Astrocyte of the cerebellum (primary cell): ENCODE measurements around the gene TMEM135.
"Not testable (repeated sequence)": the region's sequence is repeated elsewhere in the genome, so short reads cannot be mapped to it uniquely, and the experiment has no call there.

ENCODE experiments used
- DNase-seq: peaks from one replicate; pipeline ENCODE4 v3.0.0-alpha.2; 2011; ENCODE audit warnings: low read depth
- H3K4me3 ChIP-seq: 2 replicates; pipeline ENCODE4 v1.5.1; 2011; ENCODE audit warnings: mild to moderate bottlenecking, low read depth, low read length, moderate library complexity
- CTCF ChIP-seq: IDR thresholded peaks from 2 replicates; pipeline ENCODE4 v1.5.1; 2012; ENCODE audit warnings: low read length, low read depth, moderate library complexity, mild to moderate bottlenecking; ENCODE audit errors: missing control alignments
- in situ Hi-C: cut with HindIII; loops from 2 replicates; pipeline ENCODE4 v1.10.0; 2017; ENCODE audit warnings: low sequenced_read_pairs

TMEM135 gene

GRCh38 chr11:87263979-87264378 lies 226.2 kb downstream of the TMEM135 start:
- no peak for DNase-seq
- in situ Hi-C loops = no loop called here
- H3K4me3 ChIP-seq = no peak overlapping the region
- TF ChIP-seq CTCF = no peak

GRCh38 chr11:87265132-87265531 lies 227.4 kb downstream of the TMEM135 start:
- no peak for DNase-seq
- no peak overlapping the region for H3K4me3 ChIP-seq
- no peak for TF ChIP-seq CTCF
- in situ Hi-C loops = no loop called here

GRCh38 chr11:87265979-87266378 lies 228.2 kb downstream of the TMEM135 start:
- H3K4me3 ChIP-seq = no peak overlapping the region
- no peak for TF ChIP-seq CTCF
- in situ Hi-C loops = no loop called here
- DNase-seq = no peak

- no peak for DNase-seq
- no peak overlapping the region for H3K4me3 ChIP-seq
- in situ Hi-C loops = no loop called here
- no peak for TF ChIP-seq CTCF
Measured at GRCh38 chr11:87266751-87267150, 229.0 kb downstream of the TMEM135 start.

GRCh38 chr11:87271951-87272350 lies 234.2 kb downstream of the TMEM135 start:
- in situ Hi-C loops, H3K4me3 ChIP-seq, DNase-seq: not testable (repeated sequence)

- in situ Hi-C loops = loop anchor here (25.0 kb wide), 1 partner anchor 338 kb away; no protein-coding TSS in a partner anchor
- no peak for TF ChIP-seq CTCF
- no peak for DNase-seq
- H3K4me3 ChIP-seq = no peak overlapping the region
Measured at GRCh38 chr11:87275176-87275575, 237.4 kb downstream of the TMEM135 start.

GRCh38 chr11:87280143-87280542 lies 242.4 kb downstream of the TMEM135 start:
- DNase-seq = no peak
- no peak for TF ChIP-seq CTCF
- in situ Hi-C loops = loop anchor here (25.0 kb wide), 1 partner anchor 343 kb away; no protein-coding TSS in a partner anchor
- no peak overlapping the region for H3K4me3 ChIP-seq
